ENCODE measurements around the gene EML4.
"Not testable (repeated sequence)": the region's sequence is repeated elsewhere in the genome, so short reads cannot be mapped to it uniquely, and the experiment has no call there.

EML4 gene

DNA sequence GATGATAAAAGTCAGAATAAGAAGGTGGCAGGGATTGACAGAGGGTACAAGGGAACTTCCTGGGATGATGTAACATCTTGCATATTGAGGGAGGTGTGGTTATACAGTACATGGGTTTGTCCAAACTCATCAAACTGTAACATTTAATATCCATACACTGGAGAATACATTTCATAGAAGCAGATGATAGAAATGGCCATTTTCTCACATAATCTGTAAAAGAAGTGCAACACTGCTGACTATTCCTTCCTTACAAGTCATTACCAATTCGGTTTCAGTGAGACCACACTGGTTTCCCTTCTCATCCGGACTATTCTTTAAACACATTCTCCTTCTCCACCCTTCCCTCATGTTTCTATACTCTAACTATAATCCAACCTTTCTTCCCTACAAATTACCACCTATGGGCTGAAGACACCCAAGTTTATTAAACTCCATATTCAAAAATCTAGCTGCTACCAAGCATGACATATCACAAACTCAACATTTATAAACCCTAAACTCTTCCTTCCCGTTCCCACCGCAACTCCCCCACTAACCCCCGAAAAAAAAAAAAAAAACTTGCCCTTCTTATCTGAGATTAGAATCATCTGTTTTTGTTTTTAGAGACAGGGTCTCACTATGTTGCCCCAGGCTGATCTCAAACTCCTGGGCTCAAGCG, 190.3 kb downstream of the EML4 start:
- peak; percentile 16 for DNase-seq (ENCODE audit: low spot score)

DNA sequence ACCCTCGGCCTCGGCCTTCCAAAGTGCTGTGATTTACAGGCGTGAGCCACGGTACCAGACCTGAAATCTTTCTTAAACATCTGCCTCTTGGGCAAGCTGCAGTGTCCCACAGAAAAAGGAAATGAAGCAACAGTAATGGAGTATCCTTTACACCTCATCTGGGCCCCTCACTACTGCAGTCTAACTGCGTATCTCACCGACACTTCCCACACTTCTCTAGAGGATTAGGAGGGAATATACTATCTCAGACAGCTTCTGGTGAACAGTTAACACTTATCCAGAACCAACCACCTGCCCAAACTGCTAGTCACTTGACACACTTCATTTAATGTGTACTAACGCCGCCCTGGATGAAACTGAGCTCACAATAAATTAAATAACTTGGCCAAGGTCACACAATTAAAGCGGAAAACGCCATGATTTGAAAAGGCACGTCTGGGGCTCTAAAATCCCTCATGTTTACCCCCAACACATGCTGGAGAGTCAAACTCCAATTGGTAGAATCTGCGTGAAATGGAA, 190.9 kb downstream of the EML4 start:
- peak; percentile 54 for DNase-seq (ENCODE audit: low spot score)

DNA sequence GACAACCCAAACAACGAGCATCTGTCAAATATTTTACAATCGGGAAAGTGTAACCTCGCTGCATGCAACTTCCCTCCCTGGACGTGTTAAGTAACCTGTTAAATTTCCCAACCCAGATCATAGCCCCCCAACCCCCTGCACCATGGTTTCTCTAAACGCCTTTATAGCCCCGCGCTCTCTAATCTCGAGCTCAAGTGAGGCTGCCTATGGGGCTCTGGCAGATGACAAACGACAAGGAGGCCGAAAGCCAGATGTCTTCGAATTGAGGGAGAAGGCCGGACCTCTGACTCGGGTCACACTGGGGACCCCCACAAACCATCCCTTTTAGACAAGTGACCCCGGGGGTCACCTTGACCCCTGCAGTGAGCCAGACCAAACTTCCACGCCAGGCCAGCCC, 191.3 kb downstream of the EML4 start:
- DNase-seq (ENCODE audit: low spot score), result peak; percentile 24

DNA sequence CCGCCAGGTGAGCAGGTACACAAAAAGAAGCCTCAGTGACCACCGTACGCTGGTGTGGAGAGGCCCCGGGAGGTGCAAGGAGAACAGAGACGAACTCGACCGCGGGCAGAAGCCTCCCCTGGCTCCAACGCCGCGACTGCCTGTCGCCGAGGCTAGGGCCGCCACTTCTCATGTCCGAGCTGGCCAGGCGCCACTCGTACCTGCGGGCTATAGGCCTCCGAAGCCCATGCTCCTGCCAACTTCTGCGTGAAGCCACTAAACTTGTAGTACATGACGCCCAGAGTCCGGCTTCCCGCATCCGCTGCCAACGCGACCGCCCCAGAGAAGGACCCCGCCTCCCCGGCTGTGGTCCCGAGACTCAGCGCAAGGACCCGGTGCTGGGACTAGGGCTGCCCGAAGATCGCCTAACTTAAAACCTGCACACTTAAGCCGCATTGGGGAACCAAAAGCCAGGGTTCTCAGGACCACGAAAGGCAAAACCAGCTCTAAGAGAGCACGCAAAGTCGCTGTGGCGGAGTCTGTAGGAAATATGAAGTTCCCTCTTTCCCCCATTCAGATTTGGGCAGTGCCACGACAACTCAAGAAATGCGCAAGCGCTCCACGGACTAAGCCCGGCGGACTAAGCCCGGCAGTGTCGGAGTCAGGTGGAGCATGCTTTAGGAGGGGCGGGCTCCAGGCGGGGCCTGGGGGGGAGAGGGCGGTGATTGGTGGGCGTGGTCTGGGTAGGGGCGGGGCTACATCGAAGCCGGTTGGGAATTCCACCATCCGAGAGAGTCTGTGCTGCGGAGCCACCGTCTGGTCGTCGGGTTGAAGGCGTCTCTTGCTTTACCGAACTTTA, 192.0 kb downstream of the EML4 start, which contains the start of gene COX7A2L:
Gene COX7A2L (minus strand): TSS at position 328 of the 838 bp plus-strand sequence. CDS start 56 bp downstream, at position 272.
- peak; percentile 96 for DNase-seq (ENCODE audit: low spot score)

DNA sequence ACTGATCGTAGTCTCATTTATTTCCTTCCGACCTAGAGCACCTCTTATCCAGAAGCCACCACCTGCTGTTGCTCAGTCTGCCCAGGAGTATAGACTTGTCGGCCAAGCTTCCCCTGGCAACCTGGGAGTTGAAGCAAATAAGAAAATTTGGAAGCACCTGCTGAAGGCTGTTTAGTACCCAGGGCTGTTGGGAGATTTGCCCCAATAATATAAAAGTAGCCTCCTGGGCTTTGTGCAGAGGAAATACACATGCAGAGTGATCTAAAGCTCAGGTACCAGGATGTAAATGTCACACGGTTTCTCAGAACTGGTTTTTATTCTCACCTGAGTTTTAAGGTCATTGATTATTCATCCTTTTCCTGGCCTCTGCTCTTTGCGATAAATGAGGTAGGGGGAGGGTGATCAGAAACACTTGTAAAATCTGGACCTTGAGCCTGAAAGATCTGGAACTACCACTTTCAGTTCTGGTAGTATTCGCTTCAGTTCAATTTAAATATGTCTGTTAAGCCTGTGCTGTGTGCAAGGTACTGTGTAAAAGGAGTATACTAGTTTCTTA, 192.7 kb downstream of the EML4 start:
- DNase-seq (ENCODE audit: low spot score), result no peak

DNA sequence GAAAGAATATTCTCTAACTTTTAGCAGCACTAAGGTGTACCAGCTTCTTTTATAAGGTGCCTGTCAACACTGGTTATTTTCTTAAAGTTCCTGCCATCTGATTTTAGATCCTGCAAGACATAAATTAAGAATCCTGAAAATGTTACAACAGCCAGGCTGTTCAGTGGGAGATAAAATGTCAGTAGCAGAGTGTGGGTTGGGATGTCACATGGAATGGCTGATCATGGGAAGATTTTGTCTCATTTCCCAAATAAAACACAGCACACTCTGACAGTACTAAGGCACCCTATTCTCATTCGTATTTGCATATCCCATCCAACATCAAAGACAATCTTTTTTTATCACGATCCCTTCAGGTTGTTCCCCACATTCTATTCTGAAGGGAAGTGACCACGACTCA, 194.3 kb downstream of the EML4 start:
- DNase-seq (ENCODE audit: low spot score), result no peak

DNA sequence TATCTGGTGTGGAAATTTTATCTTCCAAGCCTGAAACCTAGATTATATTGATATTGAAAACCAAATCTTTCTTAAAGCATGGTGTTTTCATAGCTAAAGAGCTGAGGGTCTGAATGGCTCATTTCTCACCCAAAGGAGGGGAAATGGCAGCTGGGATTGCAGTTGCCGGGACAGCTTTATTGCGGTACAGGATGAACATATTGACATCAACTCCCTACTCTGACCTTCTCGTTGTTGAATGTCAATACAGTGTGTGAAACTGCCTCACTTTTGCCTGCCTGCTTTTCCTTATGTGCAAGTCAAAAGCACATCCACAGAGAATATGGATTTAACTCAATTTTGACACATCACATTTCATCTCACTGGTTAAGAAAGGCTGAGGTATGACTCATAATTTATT, 195.5 kb downstream of the EML4 start:
- no peak for DNase-seq (ENCODE audit: low spot score)

DNA sequence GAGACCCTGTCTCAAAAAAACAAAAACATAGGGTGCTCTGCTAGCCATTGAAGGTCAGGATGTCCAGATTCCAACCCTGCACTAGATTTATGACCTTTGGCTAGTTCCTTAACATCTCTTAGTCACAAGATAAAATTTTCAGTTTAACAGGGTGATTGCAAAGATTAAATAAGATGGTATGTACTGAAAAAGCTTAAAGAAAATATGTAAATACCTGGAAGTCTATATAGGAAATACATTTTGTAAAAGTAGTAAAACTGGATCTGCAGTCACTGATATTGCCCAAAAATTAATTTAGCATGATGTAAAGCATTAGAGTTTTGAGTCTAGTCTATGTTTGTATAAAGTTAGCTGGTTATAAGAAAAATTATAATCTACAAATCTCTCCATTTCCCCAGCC, 197.3 kb downstream of the EML4 start:
- DNase-seq (ENCODE audit: low spot score), result no peak

DNA sequence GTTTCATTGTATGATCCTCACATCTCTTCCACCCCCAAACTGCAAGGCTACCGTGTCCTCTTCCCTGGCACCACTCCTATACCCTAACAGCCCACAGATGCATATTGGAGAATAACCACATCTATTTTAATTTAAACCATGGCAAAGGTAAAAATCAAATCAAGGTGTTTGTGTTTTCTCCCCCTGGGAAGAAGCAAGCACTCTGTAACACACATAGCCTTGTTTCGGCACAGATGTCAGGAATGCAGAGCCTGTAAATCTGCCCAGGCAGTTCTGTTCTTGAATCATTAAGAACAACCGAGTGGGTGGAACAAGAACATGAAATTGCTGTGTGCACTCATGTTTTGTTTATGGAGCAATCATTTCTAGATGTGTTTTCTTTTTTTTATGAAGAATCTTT, 198.7 kb downstream of the EML4 start:
- no peak for DNase-seq (ENCODE audit: low spot score)

DNA sequence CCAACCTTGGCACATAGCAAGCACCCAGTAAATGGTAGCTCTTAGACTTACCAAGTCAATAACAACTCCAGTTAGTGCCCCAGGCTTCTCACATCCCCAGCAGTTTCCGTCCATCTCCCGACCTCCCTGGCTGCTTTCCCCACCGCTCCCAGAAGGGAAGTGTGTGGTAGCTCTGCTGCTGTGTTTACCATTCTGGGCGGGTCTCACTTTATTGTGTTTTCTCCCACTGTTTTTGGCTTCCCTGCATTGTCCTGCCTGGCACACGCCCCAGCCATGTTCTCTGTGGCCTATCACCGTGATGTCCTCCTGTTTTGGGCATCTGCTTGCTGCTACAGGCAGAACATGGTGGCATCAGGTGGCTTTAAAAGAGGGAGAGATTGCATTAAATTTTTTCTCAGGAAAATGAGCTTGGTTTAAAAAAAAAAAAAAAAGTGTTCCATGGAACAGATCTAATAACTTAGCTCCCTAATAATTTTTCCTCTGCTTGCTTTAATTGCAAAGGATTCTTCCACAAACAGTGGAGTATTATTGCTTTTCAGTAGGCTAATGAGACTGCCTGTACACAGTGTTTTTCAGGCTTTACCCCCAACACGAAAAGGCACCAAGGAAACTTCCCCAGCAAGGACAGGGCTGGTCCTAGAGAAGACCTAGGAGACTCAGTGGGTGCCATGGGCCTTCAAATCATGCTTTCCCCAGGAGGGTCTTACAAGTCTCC, 199.8 kb downstream of the EML4 start:
- DNase-seq (ENCODE audit: low spot score), result no peak

DNA sequence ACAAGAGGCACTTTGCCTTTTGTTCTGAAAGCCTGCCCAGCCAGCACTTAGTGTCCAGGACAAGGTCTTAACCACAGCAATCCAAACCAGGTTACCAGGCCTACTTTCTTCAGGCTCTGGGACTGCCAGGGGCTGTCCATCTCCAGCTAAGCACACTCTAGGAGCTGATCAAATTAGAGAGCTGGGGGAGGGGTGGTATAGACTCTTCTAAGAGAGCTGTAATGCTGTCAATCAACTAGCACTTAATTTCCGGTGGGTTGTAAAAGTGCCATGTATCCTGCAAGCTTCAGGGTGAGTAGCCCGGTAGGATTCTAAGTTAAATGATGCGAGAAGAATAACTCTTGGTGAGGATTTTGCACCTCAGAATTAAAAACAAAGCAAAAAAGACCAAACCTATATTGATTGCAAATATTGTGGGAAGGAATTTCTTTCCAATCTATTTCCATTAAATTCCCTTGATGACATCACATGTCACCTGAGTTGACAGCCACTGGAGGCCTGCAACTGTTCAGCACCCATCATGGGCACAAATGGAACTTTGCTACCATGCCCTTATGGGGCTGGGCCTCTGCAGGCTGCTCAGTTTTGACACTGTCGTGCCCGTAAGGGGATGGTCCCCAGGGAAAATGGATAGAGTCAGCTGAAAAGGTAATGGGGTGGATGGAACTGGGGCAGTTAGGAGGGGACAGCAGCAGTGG, 200.5 kb downstream of the EML4 start:
- DNase-seq (ENCODE audit: low spot score), result no peak

DNA sequence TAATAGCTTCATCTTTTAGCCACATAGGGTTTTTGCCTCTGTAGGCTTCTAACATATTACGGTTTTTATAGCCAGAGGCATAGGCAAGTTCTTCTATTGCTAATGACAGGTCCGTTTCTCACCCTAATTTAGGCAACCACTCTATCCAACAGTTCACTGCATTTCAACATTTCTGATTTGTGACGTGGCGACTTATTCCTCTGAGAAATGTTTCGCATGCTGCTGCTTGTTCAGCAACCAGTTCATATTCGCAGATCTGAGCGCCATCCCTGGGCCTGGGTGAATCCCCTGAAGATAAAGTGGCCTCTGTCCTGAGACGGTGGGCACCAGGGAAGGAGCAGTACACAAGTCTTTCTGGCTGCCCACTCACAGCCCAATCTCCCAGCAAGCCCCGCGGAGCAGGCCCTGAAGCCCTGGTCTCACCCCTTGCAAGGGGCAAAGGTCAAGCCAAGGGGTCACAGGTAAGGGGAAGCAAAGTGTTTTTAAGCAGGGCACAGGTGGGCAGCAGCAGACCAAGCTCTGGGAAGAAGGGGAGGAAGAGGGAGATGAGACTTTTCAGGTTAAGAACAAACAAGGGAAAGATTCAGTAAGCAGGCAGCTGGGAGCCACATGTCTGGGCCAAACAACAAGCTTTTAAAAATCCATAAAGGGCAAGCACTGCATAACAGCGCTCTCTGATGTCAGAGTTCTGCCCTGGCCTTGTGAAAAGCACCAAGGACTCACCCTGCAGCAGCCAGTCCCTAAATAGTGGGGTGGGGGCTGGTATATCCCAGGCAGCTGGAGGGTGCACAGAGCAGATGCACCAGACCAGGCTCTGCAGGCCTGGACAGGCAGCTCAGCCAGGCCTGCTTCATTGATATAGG, 202.7 kb downstream of the EML4 start:
- no peak for DNase-seq (ENCODE audit: low spot score)

DNA sequence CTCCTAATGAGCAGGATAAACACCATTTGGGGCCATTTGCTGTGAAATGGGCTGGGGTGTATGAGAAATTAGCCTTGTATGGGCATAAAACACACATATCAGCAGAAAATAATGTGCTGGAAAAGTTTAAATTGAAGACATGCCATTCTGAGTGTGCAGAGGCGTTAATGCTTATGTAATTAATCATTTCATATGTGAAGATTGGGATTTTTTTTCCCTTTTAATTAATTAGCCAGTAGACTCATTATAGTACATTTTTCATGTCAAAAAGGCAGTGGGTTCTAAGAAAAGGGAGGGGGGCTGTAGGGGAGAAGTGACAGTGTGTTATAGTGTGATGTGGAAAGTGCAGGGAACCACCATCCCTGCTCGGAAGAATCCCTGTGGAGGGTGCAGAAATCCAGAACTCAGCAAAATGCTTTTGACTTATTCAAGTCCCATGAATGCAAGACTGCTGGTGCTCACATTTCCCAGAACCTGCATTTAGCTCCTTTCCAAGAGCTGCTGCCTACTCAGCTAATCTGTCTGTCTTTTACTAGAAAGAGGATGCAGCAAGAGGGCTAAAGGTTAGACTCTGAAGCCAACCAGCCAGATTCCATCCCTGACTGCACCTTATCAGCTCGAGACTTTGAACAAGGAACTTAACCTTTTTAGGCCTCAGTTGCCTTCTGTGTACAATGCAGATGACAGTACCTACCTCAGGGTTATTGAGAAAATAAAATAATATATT, 203.5 kb downstream of the EML4 start:
- DNase-seq (ENCODE audit: low spot score), result no peak

DNA sequence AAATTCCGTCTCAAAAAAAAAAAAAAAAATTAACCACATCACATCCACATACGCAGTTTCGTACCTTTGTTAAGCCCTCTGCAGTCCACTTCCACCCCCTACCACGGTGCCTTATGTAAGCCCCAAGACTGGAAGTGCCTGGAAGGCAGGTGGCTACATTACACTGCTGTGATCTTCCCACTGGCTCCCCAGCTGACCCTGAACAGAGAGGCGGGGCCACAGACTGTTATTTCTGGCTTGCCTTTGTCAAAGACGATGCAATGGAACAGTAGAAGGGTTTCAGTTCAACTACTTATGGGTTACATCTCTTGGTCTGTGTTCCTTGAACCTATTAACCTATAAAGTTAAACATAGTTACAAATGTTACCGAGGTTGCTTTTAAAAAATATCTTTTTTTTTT, 207.6 kb downstream of the EML4 start:
- no peak for DNase-seq (ENCODE audit: low spot score)

DNA sequence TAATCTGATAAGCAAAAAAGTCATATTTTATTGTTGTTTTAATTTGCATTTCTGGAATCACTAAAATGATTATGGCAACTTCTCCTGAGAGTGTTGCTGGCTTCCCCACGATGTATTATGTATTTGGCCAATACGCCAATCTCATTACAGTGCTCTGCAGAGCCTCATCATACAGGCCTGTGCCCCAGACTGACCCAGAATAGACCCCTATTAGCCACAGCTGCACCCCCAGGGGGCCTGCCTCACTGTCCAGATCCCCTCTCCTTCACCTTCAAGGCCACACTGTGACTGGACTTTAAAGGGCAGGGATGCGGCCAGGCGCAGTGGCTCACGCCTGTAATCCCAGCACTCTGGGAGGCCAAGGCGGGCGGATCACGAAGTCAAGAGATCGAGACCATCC, 209.3 kb downstream of the EML4 start:
- DNase-seq (ENCODE audit: low spot score), result no peak

DNA sequence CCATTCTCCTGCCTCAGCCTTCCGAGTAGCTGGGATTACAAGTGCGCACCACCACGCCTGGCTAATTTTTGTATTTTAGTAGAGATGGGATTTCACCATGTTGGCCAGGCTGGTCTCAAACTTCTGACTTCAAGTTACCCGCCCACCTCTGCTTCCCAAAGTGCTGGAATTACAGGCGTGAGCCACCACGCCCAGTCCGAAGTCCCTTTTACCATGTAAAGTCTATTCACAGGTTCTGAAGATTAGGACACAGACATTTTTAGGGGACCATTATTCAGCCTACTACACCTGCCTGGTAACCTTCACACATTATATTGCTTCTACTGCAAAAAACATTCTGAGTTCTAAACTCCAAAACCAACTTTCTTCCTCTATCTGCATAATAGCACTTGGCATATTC, 210.9 kb downstream of the EML4 start:
- DNase-seq (ENCODE audit: low spot score), result not testable (repeated sequence)

DNA sequence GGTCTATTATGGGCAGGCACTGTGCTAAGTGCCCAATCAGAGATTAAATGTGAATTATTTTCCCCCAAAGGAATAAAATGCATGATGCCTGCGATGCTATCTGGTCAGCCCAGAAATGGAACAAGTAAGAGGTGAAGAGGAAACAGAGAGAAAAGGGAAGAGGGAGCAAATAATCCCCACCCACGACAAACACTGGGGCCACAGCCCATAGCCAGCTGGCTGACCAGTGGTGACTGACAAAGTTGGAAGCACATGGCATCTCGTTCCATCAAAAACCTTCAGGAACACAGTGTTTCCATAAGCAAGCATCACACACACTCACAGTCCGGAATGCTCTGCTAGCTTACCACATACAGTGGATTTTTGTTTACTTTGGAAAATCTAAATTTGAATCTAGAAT, 213.0 kb downstream of the EML4 start:
- no peak for DNase-seq (ENCODE audit: low spot score)

Measured in hematopoietic multipotent progenitor cell treated with erythropoietin and hydrocortisone succinate and interleukin-3 and kit ligand, for 15 days (in vitro differentiated cells).